ENCODE measurements around the gene HHAT.
A peak's percentile ranks its signal among the peaks of the same experiment; 100 is the strongest.
"Not testable (repeated sequence)": the region's sequence is repeated elsewhere in the genome, so short reads cannot be mapped to it uniquely, and the experiment has no call there.

The HHAT gene

DNA sequence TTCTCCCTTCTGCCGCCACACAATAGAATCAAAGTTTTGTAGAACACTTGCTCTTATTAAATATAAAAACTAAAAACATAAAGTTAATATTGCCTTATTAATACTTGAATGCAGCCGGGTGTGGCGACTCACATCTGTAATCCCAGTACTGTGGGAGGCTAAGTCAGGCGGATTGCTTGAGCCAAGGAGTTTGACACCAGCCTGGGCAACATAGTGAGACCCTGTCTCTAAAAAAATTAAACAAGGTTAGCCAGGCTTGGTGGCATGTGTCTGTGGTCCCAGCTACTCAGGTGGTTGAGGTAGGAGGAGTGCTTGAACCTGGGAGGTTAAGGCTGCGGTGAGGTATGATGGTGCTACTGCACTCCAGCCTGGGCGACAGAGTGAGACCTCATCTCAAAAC lies 13.2 kb upstream of the HHAT start:
- DNase-seq = no peak

DNA sequence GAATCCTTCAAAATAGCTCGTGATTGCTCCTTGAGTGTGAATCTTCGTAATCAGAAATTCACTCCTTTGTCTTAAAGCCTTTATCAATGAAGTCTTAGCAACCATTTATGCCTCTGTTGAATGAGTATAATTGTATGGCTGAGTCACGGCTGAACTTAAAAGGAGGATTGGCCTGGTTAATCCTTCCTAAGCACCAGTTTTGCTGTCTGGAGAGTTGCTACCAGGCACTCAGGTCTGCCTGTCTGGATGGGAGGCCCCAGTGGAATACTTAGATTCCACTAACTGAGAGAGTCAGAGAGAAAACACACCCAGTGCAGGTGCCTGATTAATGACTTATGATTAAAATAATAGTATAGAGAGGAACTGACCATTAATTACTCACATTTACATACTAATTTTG lies 7.6 kb upstream of the HHAT start:
- DNase-seq = no peak

DNA sequence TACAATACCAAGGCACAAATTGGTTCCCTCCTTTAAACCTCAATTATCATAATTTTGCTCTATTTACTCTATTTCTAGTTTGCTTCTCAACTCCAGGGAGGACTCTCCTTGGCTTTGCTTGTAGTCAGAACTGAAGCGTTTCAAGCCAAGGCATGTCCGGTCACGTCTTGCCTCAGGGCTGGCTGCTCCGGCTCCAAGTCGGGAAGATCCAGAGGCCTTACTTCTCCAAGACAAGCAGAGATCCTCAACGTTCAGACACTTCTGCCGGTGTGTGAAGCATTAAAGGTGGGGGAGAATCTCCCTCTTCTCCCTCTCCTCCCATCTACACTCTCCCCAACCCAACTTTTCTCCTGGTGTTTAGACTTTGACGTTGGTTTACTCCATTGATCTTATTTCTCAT lies 7.2 kb upstream of the HHAT start:
- no peak for DNase-seq

DNA sequence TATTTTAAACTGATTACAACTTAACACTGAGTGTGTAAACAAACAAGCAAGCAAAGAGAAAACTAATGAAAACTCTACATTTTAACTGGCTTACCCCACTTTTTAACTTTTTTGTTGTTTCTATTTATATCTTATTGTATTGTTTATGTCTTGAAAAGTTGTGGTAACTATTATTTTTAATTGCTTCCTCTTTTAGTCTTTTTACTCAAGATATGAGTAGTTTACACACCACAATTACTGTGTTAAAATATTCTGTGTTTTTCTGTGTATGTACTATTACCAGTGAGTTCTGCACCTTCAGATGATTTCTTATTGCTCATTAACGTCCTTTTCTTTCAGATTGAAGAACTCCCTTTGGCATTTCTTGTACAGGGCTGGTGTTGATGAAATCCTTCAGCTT lies 4.7 kb upstream of the HHAT start:
- no peak for DNase-seq

DNA sequence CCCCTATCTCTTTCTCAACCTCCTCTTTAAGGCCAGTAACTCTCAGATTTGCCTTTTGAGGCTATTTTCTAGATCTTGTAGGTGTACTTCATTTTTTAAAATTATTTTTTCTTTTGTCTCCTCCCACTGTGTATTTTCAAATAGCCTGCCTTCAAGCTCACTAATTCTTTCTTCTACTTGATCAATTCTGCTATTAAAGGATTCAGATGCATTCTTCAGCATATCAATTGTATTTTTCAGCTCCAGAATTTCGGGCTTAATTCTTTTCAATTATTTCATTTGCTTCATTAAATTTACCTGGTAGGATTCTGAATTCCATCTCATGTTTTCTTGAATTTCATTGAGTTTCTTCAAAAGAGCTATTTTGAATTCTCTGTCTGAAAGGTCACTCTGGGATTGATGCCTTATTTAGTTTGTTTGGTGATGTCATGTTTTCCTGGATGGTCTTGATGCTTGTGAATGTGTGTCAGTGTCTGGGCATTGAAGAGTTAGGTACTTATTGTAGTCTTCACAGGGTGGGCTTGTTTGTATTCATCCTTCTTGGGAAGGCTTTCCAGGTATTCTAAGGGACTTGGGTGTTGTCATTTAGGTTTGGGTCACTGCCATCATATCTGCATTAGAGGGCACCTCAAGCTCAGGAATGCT lies 3.6 kb upstream of the HHAT start:
- DNase-seq = no peak

DNA sequence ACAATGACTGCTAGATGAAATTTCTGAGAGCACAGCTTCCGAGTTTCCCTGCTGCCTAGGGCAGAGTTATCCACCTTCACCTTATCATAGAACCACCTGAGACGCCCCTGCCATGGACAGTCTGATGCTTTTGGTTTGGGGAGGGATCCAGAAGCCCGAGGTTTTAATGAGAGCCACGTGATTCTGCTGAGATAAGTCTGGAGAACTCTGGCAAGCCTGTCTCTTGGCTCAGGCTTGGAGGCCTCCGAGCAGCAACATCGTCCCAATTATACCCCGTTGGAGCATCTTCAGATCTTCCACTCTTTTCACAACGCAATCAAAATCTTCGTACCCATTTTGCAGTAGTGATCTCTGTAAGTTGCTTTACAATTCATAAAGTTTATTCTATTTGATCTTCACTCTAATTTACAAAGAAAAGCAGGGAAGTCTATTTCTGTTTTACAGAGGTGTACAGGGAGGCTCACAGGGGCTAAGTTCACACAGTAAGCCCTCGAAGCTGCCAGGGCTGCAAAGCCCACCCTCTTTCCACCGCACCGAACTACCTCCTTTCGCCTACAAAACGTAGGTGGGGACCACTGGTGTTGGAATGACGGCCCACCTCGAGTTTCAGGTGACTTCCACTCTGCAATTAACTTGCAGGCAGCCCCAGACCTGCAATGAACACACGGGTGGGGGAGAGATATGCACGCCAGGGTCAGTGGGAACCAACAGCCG lies 513 bp upstream of the HHAT start:
- DNase-seq = no peak

DNA sequence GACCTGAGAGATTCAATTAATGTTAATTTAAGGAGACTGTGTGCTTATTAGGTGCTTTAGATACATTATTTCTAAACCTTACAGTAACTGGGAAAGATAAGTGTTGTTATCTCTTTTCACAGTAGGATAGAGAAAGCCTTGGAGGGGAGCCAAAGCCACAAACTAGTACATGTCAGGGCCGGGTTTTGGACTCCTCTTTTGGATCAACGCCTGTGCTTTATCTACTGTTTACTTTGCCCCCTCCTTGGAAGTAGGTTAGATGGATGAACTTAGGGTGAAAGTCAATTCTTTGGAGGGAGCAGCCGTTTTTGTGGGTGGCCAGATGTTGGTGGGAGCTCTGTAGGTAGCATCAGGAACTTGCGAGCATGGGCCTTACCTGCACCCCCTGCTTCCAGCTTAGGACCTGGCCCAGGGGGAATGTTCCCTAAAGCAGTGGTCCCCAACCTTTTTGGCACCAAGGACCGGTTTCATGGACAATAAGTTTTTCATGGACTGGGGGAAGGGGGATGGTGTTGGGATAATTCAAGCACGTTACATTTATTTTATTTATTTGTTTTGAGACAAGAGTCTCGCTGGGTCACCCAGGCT lies 1.7 kb downstream of the HHAT start:
- DNase-seq = no peak

DNA sequence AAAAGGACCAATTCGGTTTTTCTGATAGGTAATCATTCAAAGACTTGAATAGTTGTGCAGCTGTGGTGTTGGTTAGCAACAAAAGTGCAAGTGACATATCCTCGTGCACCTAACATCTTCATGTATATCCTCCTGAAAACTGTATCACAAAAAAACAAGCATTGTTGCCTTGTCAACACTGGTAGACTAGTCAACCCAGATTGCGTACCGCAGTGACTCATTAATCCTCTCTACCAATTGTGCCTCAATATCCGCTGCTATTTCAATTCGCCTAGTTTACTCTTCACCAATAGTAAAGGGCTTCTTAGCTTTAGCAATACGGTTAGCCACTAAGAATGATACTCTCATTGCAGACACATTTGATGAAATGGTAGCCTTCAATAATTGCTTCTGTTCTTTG lies 3.5 kb downstream of the HHAT start:
- DNase-seq = no peak

DNA sequence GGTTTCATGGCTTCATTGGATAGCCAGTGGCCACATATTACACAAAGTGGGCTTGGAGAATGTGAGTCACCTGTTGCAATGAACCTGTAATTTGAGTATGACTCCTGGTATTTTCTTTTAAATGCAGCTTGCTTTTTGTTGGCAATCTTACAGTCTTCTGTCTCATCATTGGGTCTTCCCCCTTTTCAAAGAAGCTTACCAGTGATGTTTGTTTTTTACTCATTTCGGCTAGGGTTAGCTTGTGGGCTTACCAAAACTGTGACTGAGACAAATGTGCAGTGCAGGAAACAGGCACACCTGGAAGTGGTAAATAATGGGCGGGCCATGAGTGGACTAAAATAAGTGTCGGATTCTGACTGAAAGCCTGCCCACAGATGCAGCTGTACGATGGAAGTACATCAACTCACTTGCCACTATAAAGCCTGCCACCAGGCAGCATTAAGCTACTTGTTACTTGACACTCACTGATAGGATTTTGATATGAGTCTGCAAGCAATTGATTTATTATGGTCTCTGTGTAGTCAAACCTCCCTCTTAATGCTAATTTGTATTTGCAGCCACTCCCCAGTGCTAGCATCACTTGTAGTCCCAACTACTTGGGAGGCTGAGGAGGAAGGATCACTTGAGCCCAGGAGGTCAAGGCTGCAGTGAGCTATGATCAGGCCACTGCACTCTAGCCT lies 4.2 kb downstream of the HHAT start:
- peak; percentile 39 for DNase-seq

DNA sequence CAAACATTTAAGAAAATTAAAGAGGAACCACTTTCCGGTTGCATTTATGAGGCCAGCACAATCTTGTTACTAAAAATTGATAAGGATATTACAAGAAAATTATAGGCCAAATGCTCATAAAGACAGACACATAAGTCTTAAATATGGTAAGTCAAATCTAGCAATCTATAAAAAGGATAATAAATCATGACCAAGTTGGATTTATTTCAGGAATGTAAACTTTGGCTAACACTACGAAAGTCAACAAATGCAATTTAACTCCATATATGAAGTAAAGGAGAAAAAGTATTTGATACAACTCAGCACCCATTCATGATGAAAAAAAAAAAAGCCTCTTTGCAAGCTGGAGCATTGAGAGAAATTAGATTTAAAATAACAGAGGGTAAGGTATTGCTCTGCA lies 6.3 kb downstream of the HHAT start:
- no peak for DNase-seq

DNA sequence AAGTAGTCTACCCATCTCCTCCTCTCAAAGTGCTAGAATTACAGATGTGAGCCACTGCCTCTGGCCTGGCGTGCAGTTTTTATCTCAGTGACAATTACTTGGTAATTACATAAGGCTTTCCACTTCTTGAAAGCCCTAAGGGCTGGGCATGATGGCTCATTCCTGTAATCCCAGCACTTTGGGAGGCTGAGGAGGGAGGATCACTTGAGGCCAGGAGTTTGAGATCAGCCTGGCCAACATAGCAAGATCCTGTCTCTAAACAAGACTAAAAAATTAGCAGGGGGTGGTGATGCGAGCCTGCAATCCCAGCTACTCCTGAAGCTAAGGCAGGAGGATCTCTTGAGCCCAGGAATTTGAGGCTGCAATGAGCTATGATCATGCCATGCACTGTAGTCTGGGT lies 7.7 kb downstream of the HHAT start:
- no peak for DNase-seq

DNA sequence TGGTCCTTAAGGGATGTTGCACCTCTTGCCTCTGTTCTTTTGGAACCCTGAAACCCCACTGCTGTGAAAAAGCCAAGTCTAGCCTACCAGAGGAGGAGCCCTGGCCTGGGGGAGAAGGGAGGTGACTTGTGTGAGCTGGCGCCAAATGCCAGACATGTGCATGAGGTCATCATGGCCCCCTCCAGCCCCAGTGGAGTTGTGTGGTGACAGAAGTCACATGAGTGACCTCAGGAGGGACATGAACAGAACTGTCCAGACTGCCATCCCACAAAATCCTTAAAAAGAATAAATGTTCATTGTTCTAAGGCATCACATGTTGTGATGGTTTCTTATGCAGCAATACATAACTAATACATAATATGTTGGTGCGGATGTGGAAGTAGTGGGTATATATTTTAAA lies 10.8 kb downstream of the HHAT start:
- DNase-seq = no peak

DNA sequence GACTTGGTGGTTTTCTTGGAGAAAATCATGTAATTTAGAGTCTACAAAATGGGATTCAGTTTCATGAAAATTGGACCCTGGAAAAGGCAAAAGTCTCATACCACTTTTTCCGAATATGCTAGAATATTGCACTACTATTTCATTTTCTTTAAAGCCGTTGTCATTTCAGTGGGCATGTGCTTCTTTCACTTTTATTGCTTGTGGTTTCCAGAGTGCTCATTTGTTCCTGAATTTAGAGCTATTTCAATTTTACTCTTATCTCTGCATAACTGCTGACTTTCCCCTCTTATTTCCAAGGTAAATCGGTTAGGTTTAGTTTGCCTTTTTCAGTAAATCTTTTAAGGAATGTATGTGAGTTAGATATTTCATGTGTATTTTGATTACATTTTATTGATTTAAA lies 11.6 kb downstream of the HHAT start:
- no peak for DNase-seq

DNA sequence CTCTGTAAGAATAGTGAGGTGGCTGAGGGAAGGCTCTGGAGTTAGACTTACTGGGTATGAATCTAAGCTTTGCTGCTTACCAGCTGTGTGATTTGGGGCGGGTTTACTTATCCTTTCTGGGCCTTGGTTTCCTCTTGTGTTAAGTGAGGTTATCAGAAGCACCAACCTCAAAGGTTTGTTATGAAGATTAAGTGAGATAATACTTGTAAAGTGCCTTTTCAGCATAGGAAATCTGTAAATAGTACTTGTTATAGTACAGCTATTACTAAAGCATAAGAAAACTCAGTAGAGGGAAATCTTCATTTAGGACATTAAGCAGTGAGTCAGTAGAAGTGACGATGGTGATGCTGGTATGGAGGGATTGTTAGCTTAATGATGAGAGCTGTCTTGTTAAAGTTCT lies 12.1 kb downstream of the HHAT start:
- DNase-seq = no peak

DNA sequence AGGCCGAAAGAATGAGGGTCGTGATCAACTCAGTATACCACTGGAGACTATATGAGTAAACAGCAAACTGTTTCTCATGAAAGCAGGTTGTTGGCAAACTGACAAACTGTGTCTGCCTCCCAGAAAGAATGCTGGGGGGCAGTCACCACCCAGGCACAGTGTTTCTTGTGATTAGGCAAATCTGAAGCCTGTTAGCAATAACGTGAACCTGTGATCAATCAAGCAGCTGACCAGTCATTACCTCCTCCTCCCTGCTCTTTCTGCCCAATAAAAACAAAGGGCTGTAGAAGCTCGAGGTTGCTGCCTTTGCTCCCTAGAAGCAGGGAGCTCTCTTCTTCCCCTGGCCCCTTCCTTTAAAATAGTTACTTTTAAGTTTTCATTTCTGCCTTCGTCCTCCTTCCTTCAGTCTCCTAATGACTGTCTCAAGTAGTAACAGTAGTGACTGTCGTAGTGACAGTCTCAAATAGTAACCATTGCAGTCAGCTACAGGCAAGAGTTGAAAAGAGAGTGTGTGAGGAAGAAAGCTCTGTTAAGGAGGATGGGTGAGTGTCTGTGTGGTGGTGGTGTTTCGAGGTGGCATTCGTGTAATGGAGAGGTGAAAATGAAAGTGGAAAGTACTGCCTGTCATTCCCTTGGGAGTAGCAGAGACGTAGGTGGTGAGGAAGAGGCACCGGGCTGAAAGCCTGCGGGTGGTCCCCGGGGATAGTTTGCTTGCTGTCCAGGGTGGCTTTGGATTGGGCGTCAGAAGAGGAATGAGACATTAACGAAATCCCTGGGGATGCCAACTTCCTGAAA lies 14.5 kb downstream of the HHAT start:
- DNase-seq = no peak

DNA sequence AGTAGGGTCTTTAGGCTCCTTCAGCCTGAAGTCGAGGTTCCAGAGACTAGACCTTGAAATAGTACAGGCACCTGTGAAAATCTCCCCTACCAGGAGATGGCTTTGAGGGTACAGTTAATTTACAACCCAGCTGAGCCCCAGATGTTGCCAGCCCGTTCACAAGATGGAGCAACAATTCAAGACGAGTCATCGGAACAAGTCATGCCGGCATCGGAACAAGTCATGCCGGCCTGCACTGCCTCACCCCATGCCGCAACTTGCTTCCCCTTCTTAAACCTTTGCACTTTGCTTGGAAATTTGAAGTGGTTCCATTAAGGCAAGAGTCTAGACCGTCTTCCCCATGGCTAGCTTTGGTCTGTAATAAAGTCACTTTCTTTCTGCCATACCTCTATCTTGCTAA lies 16.0 kb downstream of the HHAT start:
- no peak for DNase-seq

DNA sequence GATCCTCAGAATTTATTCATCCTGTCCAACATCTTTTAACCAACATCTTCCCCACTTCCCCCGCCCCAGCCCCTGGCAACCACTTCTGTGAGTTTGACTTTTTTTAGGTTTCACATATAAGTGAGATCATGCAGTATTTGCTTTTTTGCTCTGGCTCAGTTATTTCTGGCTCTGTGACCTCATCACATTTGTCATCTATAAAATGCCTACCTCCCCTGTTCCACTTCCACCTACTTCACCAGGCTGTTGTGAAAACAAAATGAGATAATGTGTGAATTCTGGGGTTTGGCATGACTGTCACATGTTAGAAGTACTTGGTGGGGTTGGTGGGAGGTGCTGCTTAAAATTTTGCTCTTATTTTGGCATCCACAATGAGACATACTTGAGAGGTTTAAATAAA lies 18.4 kb downstream of the HHAT start:
- no peak for DNase-seq

DNA sequence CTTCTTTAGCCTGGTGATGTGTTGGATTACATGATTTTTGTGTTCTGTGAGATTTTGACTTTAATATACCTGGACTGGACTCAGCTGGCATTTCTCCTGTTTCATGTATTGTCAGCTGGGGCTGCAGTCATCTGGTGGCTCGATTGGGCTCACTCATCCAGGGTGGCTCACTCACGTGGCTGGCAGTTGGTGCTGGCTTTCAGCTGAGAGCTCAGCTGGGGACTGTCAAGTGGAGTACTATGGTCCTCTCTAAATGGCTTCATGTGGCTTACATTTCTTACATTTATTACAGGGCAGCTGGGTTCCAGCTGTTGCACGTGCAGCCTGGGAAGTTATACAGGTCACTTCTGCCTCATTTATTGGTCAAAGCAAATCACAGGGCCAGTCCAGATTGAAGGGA lies 22.8 kb downstream of the HHAT start:
- no peak for DNase-seq

DNA sequence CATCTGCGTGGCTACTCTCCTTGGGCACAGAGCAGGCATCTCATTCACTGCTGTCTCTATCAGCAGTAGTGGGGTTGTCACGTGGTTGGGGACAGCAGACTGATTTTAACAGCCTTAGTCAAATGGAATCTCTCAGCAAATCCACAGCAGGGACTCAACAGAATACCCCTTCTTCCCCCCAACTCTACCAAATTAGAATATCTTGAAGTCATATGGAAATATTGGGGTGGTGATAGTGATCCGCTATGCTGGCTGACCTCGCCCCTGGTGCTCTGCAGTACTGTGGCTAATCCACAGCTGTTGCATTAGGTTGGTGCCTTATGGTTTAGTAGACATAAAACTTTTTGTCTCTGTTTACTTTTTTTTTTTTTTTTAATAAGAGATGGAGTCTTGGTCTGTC lies 23.9 kb downstream of the HHAT start:
- DNase-seq = no peak

DNA sequence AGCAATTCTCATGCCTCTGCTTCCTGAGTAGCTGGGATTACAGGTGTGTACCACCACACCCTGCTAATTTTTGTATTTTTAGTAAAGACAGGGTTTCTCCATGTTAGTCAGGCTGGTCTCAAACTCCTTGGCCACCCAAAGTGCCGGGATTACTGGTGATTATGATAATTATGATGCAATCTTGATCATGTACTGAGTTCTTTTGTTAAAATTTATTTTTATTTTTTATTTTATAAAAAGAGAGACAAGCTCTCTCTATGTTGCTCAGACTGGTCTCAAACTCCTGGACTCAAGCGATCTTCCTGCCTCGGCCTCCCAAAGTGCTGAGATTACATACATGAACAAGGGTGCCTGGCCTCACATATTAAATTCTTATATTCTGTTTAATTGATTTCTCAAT lies 25.6 kb downstream of the HHAT start:
- DNase-seq = not testable (repeated sequence)

DNA sequence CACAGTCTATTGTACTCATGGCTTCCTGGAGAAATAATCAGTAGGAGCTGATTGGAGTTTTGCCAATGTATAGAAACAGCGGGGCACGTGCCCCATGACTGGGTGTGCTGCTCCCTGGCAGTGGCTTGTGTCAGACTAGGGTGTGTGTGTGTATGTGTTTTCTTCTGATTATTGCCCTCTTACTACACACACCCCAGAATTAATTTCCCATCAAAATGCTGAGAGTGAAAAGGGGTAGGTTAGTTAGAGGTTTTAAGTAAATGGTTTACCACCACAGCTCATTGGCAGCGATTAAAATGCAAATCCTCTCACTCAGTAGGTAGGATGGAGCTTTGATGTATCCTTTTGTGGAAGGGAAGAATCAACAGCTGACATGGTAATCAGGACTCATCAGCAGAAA lies 29.9 kb downstream of the HHAT start:
- DNase-seq = no peak

DNA sequence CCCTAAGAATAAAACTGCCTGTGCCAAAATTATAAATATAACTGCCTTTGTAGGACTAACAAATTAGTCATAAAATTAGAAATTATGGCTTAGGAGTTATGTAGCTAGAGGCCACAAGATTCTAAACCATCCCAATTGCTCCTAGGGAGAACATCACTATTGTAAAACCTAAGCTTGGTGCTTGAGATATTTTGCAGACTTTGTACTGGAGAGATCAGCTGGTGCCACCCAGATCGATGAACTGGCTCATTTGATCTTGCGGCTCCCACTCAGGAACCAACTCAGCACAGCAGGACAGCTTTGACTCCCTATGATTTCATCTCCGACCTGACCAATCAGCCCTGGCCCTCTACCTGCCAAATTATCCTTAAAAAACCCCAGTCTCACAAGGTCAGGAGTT lies 30.6 kb downstream of the HHAT start:
- DNase-seq = no peak

DNA sequence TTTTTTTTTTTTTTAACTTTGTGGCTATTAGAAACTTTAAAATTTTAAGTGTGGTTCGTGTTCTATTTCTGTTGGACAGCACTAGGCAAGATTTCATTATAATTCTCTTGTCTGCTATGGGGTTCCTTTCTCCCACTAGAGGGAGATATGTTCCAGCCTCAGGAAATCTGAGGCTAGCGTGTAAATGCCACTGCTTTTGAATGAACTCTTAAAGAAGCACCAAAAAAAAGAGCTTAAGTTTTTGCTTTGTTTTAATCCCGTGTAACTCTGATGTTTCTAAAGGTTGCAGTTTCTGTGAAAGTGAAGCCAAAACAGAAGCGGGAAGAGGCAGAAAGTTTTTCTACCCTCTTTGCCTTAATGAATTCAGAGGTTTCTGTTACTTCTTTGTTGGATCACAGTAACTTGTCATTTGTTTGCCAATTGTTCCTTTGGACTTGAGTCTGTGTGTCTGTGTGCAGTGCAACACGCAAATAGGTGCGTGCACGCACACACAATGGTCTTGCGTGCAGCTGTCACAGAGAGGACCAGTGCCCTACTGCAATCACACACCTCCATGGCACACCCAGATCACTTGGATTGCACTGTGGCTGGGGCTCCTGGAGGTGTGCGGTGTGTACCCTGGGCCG lies 32.3 kb downstream of the HHAT start:
- DNase-seq = no peak

All from NCI-H510A (cell line).